GM23338 (cell line): ENCODE measurements around the gene CPAMD8. TPM values are rescaled to one million over a fixed set of nuclear protein-coding genes. Genes with fewer than 3 reads are reported as not detected.

Experiments
- ATAC-seq: fragments of 200-7000 bp; cut with Tn5 transposase; 3 replicates; pipeline ENCODE4 v1.9.1; 2020
- DNase-seq: peaks from one replicate; pipeline ENCODE4 v3.0.0-alpha.2; 2015; ENCODE audit warnings: low spot score
- H2AFZ ChIP-seq: fragments of 200-600 bp; sonication (generic); 2 replicates; pipeline ENCODE4 v1.8.0; 2016; ENCODE audit warnings: antibody characterized with exemption, mild to moderate bottlenecking, moderate library complexity
- H3F3A ChIP-seq: fragments of 200-600 bp; sonication (generic); replicated peaks from 2 replicates; pipeline ENCODE4 v1.8.0; 2017; ENCODE audit warnings: antibody characterized with exemption, mixed run types, low read depth
- H3K27ac ChIP-seq: fragments of 200-600 bp; sonication (generic); 2 replicates; pipeline ENCODE4 v1.6.1; 2016; ENCODE audit warnings: low read depth
- H3K27me3 ChIP-seq: fragments of 200-600 bp; sonication (generic); 2 replicates; pipeline ENCODE4 v1.8.0; 2016; ENCODE audit warnings: mild to moderate bottlenecking, mixed run types, moderate library complexity; ENCODE audit not compliant: insufficient read depth
- H3K36me3 ChIP-seq: fragments of 200-600 bp; sonication (generic); 2 replicates; pipeline ENCODE4 v1.8.0; 2016; ENCODE audit warnings: mild to moderate bottlenecking; ENCODE audit not compliant: insufficient read depth
- H3K4me1 ChIP-seq: fragments of 200-600 bp; sonication (generic); 2 replicates; pipeline ENCODE4 v1.8.0; 2016; ENCODE audit warnings: mild to moderate bottlenecking, moderate library complexity; ENCODE audit not compliant: insufficient read depth
- H3K4me2 ChIP-seq: fragments of 200-600 bp; sonication (generic); 2 replicates; pipeline ENCODE4 v1.7.1; 2017; ENCODE audit warnings: mixed run types
- H3K4me3 ChIP-seq: fragments of 200-600 bp; sonication (generic); 2 replicates; pipeline ENCODE4 v1.6.1; 2016; ENCODE audit warnings: mixed run types
- H3K79me2 ChIP-seq: fragments of 200-600 bp; sonication (generic); replicated peaks from 2 replicates; pipeline ENCODE4 v1.8.0; 2017; ENCODE audit warnings: mild to moderate bottlenecking; ENCODE audit not compliant: insufficient read depth
- H3K9me2 ChIP-seq: fragments of 200-600 bp; sonication (generic); 2 replicates; pipeline ENCODE4 v1.8.0; 2017; ENCODE audit not compliant: insufficient read depth
- H4K20me1 ChIP-seq: fragments of 200-600 bp; sonication (generic); replicated peaks from 2 replicates; pipeline ENCODE4 v1.8.0; 2017; ENCODE audit warnings: mild to moderate bottlenecking; ENCODE audit not compliant: insufficient read depth
- H3K27ac Mint-ChIP-seq: 2 replicates; pipeline ENCODE4 v1.8.0; 2020; ENCODE audit warnings: inconsistent platforms, mild to moderate bottlenecking, moderate library complexity, mixed read lengths
- H3K27me3 Mint-ChIP-seq: 3 replicates; pipeline ENCODE4 v1.8.0; 2022; ENCODE audit warnings: low read depth, mild to moderate bottlenecking, moderate library complexity, mixed read lengths, inconsistent platforms; ENCODE audit not compliant: insufficient read depth, poor library complexity
- H3K36me3 Mint-ChIP-seq: 3 replicates; pipeline ENCODE4 v1.8.0; 2021; ENCODE audit warnings: low read depth, mild to moderate bottlenecking, inconsistent platforms, moderate library complexity, mixed read lengths
- H3K4me1 Mint-ChIP-seq: 3 replicates; pipeline ENCODE4 v1.8.0; 2020; ENCODE audit warnings: mild to moderate bottlenecking, inconsistent platforms, mixed read lengths
- H3K4me3 Mint-ChIP-seq: 3 replicates; pipeline ENCODE4 v1.8.0; 2021; ENCODE audit warnings: moderate library complexity, mild to moderate bottlenecking, inconsistent platforms, mixed read lengths
- H3K9me3 Mint-ChIP-seq: 3 replicates; pipeline ENCODE4 v1.8.0; 2020; ENCODE audit warnings: moderate library complexity, mild to moderate bottlenecking, inconsistent platforms, mixed read lengths
- CREB1 ChIP-seq: fragments of 250-450 bp; sonication (Bioruptor Pico); IDR thresholded peaks from 2 replicates; pipeline ENCODE4 v1.5.0; 2020; ENCODE audit warnings: low read depth, mild to moderate bottlenecking, moderate library complexity
- EZH2 ChIP-seq: fragments of 200-600 bp; sonication (generic); IDR thresholded peaks from one replicate; pipeline ENCODE4 v1.8.0; 2017; ENCODE audit warnings: antibody characterized with exemption, mild to moderate bottlenecking, low read depth; ENCODE audit not compliant: unreplicated experiment
- EZH2phosphoT487 ChIP-seq: fragments of 200-600 bp; sonication (generic); IDR thresholded peaks from one replicate; pipeline ENCODE4 v1.8.1; 2018; ENCODE audit warnings: antibody characterized with exemption; ENCODE audit not compliant: unreplicated experiment
- JUNB ChIP-seq: IDR thresholded peaks from one replicate; pipeline ENCODE4 v1.6.1; 2016; ENCODE audit warnings: antibody characterized with exemption; ENCODE audit not compliant: unreplicated experiment
- NANOG ChIP-seq: IDR thresholded peaks from 2 replicates; pipeline ENCODE4 v1.6.1; 2016; ENCODE audit warnings: antibody characterized with exemption, borderline replicate concordance
- POLR2AphosphoS5 ChIP-seq: IDR thresholded peaks from 2 replicates; pipeline ENCODE4 v1.6.1; 2016; ENCODE audit warnings: antibody characterized with exemption, low read depth
- STAT1 ChIP-seq: IDR thresholded peaks from one replicate; pipeline ENCODE4 v1.6.1; 2016; ENCODE audit warnings: antibody characterized with exemption; ENCODE audit not compliant: unreplicated experiment
- ZNF114 ChIP-seq: fragments of 250-450 bp; sonication (Bioruptor Pico); IDR thresholded peaks from 2 replicates; pipeline ENCODE4 v1.5.0; 2020; ENCODE audit warnings: mild to moderate bottlenecking, moderate library complexity
- ZNF331 ChIP-seq: fragments of 250-450 bp; sonication (Bioruptor Pico); IDR thresholded peaks from 2 replicates; pipeline ENCODE4 v1.5.0; 2020; ENCODE audit warnings: low read depth, mild to moderate bottlenecking, moderate library complexity
- polyA plus RNA-seq: library from polyadenylated mRNA; unstranded; fragments of >200 nt; fragmentation: Nextera tagmentation; extraction: Ambion mirVana; gene quantifications from 2 replicates; pipeline ENCODE4 v1.2.1, GENCODE V29; 2016
- total RNA-seq: library from RNA; depleted of rRNA; stranded (reverse); fragments of >200 nt; shearing (Covaris generic); gene quantifications from 2 replicates; pipeline ENCODE4 v1.2.3, GENCODE V29; 2014
- TF ChIP-seq, protein P1 (sequence below), 2 experiments: fragments of 200-600 bp in 1 of 2; sonication (generic) in 1 of 2; conservative IDR thresholded peaks; 2 replicates each; pipeline versions ENCODE4 v1.5.1 to v1.6.1; 2016 to 2017; ENCODE audit warnings: antibody characterized with exemption in 2 of 2, low read depth in 2 of 2, mild to moderate bottlenecking in 2 of 2, moderate library complexity in 1 of 2
- TF ChIP-seq, protein P2 (sequence below): IDR thresholded peaks from 2 replicates; pipeline ENCODE4 v1.6.1; 2016; ENCODE audit warnings: antibody characterized with exemption
- TF ChIP-seq, protein P3 (sequence below): fragments of 250-450 bp; sonication (Bioruptor Pico); IDR thresholded peaks from 2 replicates; pipeline ENCODE4 v1.5.0; 2020; ENCODE audit warnings: mild to moderate bottlenecking, moderate library complexity
- TF ChIP-seq, protein P4 (sequence below): IDR thresholded peaks from one replicate; pipeline ENCODE4 v1.6.1; 2018; ENCODE audit warnings: antibody characterized with exemption; ENCODE audit not compliant: unreplicated experiment

Gene CPAMD8
- total and polyA plus RNA-seq, 2 experiments from 2014 or later, result 4.4 to 11.8 TPM

DNA sequence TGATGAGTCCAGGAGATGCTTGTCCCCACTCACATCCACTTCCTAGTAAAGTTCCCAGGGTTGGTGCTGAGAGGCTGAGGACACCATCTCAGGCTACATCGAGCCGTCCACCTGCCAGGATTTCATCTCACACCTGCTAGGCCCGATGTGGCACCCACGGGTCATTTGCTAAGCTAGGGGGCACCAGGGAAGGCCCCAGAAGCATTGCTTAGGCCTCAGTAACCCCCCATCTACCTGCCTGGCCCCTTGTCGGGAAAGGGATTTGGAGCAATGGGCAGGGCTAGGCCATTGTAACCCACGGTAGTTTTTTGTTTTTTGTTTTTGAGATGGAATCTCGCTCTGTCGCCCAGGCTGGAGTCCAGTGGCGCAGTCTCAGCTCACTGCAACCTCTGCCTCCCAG lies 86.0 kb downstream of the CPAMD8 start:
- DNase-seq (no peak), ATAC-seq (no peak)
- Histone ChIP-seq H3K9me2 (no peaks in the 10 kb centered on the region), H3K4me3 (no peak overlapping the region), H3K79me2 (no peaks in the 10 kb centered on the region), H3K27me3 (no peaks in the 10 kb centered on the region), H3K36me3 (no peaks in the 10 kb centered on the region), H2AFZ (no peak overlapping the region), H3K27ac (no peak overlapping the region), H4K20me1 (no peaks in the 10 kb centered on the region), H3K4me1 (no peaks in the 10 kb centered on the region), H3F3A (peaks cover under 1% of the 10 kb centered on the region; the same call in 1 of the 2 replicates), H3K4me2 (no peak overlapping the region)
- no peak overlapping the region for H3K27ac Mint-ChIP-seq
- peaks cover 13% of the 10 kb centered on the region for H3K9me3 Mint-ChIP-seq
- H3K4me3 Mint-ChIP-seq, result no peak overlapping the region
- H3K4me1 Mint-ChIP-seq, result no peaks in the 10 kb centered on the region
- peaks cover 6% of the 10 kb centered on the region; the same call in 1 of the 3 replicates for H3K36me3 Mint-ChIP-seq
- peaks cover 5% of the 10 kb centered on the region for H3K27me3 Mint-ChIP-seq
- TF ChIP-seq ZNF331 (CRISPR knock-in tag) (no peak), CREB1 (no peak), STAT1 (no peak), EZH2phosphoT487 (no peak), JUNB (no peak), POLR2AphosphoS5 (no peak), EZH2 (no peak), ZNF114 (no peak), NANOG (no peak)
- TF ChIP-seq, protein P1, sequence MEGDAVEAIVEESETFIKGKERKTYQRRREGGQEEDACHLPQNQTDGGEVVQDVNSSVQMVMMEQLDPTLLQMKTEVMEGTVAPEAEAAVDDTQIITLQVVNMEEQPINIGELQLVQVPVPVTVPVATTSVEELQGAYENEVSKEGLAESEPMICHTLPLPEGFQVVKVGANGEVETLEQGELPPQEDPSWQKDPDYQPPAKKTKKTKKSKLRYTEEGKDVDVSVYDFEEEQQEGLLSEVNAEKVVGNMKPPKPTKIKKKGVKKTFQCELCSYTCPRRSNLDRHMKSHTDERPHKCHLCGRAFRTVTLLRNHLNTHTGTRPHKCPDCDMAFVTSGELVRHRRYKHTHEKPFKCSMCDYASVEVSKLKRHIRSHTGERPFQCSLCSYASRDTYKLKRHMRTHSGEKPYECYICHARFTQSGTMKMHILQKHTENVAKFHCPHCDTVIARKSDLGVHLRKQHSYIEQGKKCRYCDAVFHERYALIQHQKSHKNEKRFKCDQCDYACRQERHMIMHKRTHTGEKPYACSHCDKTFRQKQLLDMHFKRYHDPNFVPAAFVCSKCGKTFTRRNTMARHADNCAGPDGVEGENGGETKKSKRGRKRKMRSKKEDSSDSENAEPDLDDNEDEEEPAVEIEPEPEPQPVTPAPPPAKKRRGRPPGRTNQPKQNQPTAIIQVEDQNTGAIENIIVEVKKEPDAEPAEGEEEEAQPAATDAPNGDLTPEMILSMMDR (conservative IDR thresholded peaks at IDR 0.05; ENCODE audit: low read depth in 2 of 2), result no peak
- TF ChIP-seq, protein P2, sequence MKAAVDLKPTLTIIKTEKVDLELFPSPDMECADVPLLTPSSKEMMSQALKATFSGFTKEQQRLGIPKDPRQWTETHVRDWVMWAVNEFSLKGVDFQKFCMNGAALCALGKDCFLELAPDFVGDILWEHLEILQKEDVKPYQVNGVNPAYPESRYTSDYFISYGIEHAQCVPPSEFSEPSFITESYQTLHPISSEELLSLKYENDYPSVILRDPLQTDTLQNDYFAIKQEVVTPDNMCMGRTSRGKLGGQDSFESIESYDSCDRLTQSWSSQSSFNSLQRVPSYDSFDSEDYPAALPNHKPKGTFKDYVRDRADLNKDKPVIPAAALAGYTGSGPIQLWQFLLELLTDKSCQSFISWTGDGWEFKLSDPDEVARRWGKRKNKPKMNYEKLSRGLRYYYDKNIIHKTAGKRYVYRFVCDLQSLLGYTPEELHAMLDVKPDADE, result no peak
- TF ChIP-seq, protein P3, sequence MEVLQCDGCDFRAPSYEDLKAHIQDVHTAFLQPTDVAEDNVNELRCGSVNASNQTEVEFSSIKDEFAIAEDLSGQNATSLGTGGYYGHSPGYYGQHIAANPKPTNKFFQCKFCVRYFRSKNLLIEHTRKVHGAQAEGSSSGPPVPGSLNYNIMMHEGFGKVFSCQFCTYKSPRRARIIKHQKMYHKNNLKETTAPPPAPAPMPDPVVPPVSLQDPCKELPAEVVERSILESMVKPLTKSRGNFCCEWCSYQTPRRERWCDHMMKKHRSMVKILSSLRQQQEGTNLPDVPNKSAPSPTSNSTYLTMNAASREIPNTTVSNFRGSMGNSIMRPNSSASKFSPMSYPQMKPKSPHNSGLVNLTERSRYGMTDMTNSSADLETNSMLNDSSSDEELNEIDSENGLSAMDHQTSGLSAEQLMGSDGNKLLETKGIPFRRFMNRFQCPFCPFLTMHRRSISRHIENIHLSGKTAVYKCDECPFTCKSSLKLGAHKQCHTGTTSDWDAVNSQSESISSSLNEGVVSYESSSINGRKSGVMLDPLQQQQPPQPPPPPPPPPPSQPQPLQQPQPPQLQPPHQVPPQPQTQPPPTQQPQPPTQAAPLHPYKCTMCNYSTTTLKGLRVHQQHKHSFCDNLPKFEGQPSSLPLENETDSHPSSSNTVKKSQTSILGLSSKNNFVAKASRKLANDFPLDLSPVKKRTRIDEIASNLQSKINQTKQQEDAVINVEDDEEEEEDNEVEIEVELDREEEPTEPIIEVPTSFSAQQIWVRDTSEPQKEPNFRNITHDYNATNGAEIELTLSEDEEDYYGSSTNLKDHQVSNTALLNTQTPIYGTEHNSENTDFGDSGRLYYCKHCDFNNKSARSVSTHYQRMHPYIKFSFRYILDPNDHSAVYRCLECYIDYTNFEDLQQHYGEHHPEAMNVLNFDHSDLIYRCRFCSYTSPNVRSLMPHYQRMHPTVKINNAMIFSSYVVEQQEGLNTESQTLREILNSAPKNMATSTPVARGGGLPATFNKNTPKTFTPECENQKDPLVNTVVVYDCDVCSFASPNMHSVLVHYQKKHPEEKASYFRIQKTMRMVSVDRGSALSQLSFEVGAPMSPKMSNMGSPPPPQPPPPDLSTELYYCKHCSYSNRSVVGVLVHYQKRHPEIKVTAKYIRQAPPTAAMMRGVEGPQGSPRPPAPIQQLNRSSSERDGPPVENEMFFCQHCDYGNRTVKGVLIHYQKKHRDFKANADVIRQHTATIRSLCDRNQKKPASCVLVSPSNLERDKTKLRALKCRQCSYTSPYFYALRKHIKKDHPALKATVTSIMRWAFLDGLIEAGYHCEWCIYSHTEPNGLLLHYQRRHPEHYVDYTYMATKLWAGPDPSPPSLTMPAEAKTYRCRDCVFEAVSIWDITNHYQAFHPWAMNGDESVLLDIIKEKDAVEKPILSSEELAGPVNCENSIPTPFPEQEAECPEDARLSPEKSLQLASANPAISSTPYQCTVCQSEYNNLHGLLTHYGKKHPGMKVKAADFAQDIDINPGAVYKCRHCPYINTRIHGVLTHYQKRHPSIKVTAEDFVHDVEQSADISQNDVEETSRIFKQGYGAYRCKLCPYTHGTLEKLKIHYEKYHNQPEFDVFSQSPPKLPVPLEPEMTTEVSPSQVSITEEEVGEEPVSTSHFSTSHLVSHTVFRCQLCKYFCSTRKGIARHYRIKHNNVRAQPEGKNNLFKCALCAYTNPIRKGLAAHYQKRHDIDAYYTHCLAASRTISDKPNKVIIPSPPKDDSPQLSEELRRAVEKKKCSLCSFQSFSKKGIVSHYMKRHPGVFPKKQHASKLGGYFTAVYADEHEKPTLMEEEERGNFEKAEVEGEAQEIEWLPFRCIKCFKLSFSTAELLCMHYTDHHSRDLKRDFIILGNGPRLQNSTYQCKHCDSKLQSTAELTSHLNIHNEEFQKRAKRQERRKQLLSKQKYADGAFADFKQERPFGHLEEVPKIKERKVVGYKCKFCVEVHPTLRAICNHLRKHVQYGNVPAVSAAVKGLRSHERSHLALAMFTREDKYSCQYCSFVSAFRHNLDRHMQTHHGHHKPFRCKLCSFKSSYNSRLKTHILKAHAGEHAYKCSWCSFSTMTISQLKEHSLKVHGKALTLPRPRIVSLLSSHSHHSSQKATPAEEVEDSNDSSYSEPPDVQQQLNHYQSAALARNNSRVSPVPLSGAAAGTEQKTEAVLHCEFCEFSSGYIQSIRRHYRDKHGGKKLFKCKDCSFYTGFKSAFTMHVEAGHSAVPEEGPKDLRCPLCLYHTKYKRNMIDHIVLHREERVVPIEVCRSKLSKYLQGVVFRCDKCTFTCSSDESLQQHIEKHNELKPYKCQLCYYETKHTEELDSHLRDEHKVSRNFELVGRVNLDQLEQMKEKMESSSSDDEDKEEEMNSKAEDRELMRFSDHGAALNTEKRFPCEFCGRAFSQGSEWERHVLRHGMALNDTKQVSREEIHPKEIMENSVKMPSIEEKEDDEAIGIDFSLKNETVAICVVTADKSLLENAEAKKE, result no peak
- TF ChIP-seq, protein P4, sequence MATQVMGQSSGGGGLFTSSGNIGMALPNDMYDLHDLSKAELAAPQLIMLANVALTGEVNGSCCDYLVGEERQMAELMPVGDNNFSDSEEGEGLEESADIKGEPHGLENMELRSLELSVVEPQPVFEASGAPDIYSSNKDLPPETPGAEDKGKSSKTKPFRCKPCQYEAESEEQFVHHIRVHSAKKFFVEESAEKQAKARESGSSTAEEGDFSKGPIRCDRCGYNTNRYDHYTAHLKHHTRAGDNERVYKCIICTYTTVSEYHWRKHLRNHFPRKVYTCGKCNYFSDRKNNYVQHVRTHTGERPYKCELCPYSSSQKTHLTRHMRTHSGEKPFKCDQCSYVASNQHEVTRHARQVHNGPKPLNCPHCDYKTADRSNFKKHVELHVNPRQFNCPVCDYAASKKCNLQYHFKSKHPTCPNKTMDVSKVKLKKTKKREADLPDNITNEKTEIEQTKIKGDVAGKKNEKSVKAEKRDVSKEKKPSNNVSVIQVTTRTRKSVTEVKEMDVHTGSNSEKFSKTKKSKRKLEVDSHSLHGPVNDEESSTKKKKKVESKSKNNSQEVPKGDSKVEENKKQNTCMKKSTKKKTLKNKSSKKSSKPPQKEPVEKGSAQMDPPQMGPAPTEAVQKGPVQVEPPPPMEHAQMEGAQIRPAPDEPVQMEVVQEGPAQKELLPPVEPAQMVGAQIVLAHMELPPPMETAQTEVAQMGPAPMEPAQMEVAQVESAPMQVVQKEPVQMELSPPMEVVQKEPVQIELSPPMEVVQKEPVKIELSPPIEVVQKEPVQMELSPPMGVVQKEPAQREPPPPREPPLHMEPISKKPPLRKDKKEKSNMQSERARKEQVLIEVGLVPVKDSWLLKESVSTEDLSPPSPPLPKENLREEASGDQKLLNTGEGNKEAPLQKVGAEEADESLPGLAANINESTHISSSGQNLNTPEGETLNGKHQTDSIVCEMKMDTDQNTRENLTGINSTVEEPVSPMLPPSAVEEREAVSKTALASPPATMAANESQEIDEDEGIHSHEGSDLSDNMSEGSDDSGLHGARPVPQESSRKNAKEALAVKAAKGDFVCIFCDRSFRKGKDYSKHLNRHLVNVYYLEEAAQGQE, result no peak
